ENCODE results near the gene SSTR4.

GRCh38 chr20:23062632-23063031, 27.5 kb downstream of the SSTR4 start:
- TF ChIP-seq MAX (IDR thresholded peaks at IDR 0.05; ENCODE audit: insufficient read depth, insufficient read length): no peak
- TF ChIP-seq POLR2A (IDR thresholded peaks at IDR 0.05; ENCODE audit: low read depth, low read length): no peak
- TF ChIP-seq EZH2 (IDR thresholded peaks at IDR 0.05; ENCODE audit: borderline replicate concordance, low read depth, low read length, severe bottlenecking): no peak
- no peak for TF ChIP-seq CTCF (IDR thresholded peaks at IDR 0.05; ENCODE audit: extremely low read depth in 1 of 2, insufficient read depth in 1 of 2, low read depth in 1 of 2, low read length in 2 of 2)
- TF ChIP-seq JUN (IDR thresholded peaks at IDR 0.05; ENCODE audit: borderline replicate concordance, insufficient read depth, insufficient read length, low read depth): no peak
- no peak for TF ChIP-seq POLR2AphosphoS5 (IDR thresholded peaks at IDR 0.05; ENCODE audit: insufficient read depth, low read depth, low read length)
- no peak for TF ChIP-seq FOS (IDR thresholded peaks at IDR 0.05; ENCODE audit: borderline replicate concordance, insufficient read depth, low read length)
